ENCODE results near the gene DENND1A. TPM values are rescaled to one million over a fixed set of nuclear protein-coding genes. Genes with fewer than 3 reads are reported as not detected.
A peak's percentile ranks its signal among the peaks of the same experiment; 100 is the strongest.

The DENND1A gene
- total and polyA plus RNA-seq, 2 of the 13 experiments (the other 11 are each of a cell fraction or from before 2014, with no cell fraction given), result 14.8 to 30.1 TPM

DNA sequence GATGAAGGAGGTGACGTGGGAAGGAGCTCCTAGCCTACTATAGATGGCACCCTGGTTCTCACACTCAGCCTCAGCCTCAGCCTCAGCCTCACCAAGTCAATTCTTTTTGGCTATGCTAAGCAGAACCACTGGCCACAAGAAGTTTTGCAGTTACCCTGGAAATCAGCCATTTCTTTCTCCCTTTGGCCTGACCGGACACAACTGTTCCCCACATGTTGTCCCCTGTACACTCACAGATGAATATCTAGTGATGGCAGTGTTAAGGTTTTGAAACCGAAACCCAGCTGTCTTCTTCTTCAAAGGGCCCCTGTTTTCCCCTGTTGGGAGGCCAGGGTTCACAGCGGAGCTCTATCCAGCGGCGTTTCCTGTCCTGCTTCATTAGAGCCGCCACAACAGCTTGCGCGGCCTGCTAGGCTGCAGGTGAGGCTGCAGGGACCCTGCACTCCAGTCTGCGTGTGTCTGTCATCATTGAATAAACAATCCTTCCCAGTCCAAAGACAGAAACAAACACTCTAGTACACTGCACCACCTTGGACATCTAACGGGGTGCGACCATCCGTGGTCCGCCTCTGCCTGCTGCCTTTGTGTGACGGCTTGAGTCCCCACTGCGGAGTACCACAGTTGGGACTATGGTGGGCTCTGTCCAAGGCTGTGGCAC lies 250.5 kb downstream of the DENND1A start (continued):
- TF ChIP-seq HCFC1 (IDR thresholded peaks at IDR 0.05; ENCODE audit: low read depth, low read length) (no peak), JARID2 (CRISPR knock-in tag; IDR thresholded peaks at IDR 0.05; ENCODE audit: insufficient replicate concordance) (no peak), ZSCAN21 (CRISPR knock-in tag; IDR thresholded peaks at IDR 0.05; ENCODE audit: borderline replicate concordance) (0 out of 2 replicates have a peak, but pooled peaks have one; percentile 15), NFYB (CRISPR knock-in tag; IDR thresholded peaks at IDR 0.05) (no peak), ZNF343 (CRISPR knock-in tag; IDR thresholded peaks at IDR 0.05) (no peak), EHMT2 (IDR thresholded peaks at IDR 0.05; ENCODE audit: borderline replicate concordance, low read depth, low read length) (no peak), ZNF160 (CRISPR knock-in tag; IDR thresholded peaks at IDR 0.05) (no peak), GATA4 (IDR thresholded peaks at IDR 0.05; ENCODE audit: borderline replicate concordance, low read depth) (peak; percentile 63; the same call in 1 of the 2 replicates), HOXA5 (CRISPR knock-in tag; IDR thresholded peaks at IDR 0.05) (no peak), PCBP2 (optimal IDR thresholded peaks at IDR 0.05; ENCODE audit: low read depth, low read length, poor library complexity, severe bottlenecking) (no peak), ZNF777 (CRISPR knock-in tag; IDR thresholded peaks at IDR 0.05) (no peak), ZNF256 (CRISPR knock-in tag; conservative IDR thresholded peaks at IDR 0.05) (no peak), ZNF644 (CRISPR knock-in tag; IDR thresholded peaks at IDR 0.05; ENCODE audit: low read depth) (no peak), JUND (CRISPR knock-in tag; IDR thresholded peaks at IDR 0.05) (no peak), ZNF709 (CRISPR knock-in tag; IDR thresholded peaks at IDR 0.05) (no peak), MEF2D (CRISPR knock-in tag; IDR thresholded peaks at IDR 0.05) (peak; percentile 61; the same call in 1 of the 2 replicates), ZFP90 (CRISPR knock-in tag; IDR thresholded peaks at IDR 0.05; ENCODE audit: borderline replicate concordance) (no peak), ZNF430 (CRISPR knock-in tag; IDR thresholded peaks at IDR 0.05) (0 out of 2 replicates have a peak, but pooled peaks have one; percentile 50), PRMT3 (CRISPR knock-in tag; IDR thresholded peaks at IDR 0.05; ENCODE audit: borderline replicate concordance, low read depth) (no peak)
- TF ChIP-seq, protein P1, sequence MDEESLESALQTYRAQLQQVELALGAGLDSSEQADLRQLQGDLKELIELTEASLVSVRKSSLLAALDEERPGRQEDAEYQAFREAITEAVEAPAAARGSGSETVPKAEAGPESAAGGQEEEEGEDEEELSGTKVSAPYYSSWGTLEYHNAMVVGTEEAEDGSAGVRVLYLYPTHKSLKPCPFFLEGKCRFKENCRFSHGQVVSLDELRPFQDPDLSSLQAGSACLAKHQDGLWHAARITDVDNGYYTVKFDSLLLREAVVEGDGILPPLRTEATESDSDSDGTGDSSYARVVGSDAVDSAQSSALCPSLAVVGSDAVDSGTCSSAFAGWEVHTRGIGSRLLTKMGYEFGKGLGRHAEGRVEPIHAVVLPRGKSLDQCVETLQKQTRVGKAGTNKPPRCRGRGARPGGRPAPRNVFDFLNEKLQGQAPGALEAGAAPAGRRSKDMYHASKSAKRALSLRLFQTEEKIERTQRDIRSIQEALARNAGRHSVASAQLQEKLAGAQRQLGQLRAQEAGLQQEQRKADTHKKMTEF (CRISPR knock-in tag; IDR thresholded peaks at IDR 0.05), result 0 out of 2 replicates have a peak, but pooled peaks have one; percentile 16
- TF ChIP-seq, protein P2, sequence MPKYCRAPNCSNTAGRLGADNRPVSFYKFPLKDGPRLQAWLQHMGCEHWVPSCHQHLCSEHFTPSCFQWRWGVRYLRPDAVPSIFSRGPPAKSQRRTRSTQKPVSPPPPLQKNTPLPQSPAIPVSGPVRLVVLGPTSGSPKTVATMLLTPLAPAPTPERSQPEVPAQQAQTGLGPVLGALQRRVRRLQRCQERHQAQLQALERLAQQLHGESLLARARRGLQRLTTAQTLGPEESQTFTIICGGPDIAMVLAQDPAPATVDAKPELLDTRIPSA (CRISPR knock-in tag; IDR thresholded peaks at IDR 0.05; ENCODE audit: borderline replicate concordance), result no peak
- TF ChIP-seq, protein P3, sequence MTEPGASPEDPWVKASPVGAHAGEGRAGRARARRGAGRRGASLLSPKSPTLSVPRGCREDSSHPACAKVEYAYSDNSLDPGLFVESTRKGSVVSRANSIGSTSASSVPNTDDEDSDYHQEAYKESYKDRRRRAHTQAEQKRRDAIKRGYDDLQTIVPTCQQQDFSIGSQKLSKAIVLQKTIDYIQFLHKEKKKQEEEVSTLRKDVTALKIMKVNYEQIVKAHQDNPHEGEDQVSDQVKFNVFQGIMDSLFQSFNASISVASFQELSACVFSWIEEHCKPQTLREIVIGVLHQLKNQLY (CRISPR knock-in tag; IDR thresholded peaks at IDR 0.05), result peak; percentile 31; the same call in 1 of the 2 replicates
- TF ChIP-seq, protein P4, sequence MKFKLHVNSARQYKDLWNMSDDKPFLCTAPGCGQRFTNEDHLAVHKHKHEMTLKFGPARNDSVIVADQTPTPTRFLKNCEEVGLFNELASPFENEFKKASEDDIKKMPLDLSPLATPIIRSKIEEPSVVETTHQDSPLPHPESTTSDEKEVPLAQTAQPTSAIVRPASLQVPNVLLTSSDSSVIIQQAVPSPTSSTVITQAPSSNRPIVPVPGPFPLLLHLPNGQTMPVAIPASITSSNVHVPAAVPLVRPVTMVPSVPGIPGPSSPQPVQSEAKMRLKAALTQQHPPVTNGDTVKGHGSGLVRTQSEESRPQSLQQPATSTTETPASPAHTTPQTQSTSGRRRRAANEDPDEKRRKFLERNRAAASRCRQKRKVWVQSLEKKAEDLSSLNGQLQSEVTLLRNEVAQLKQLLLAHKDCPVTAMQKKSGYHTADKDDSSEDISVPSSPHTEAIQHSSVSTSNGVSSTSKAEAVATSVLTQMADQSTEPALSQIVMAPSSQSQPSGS (CRISPR knock-in tag; IDR thresholded peaks at IDR 0.05), result no peak; the same call in 1 of the 2 replicates
- TF ChIP-seq, protein P5, sequence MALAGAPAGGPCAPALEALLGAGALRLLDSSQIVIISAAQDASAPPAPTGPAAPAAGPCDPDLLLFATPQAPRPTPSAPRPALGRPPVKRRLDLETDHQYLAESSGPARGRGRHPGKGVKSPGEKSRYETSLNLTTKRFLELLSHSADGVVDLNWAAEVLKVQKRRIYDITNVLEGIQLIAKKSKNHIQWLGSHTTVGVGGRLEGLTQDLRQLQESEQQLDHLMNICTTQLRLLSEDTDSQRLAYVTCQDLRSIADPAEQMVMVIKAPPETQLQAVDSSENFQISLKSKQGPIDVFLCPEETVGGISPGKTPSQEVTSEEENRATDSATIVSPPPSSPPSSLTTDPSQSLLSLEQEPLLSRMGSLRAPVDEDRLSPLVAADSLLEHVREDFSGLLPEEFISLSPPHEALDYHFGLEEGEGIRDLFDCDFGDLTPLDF (CRISPR knock-in tag; IDR thresholded peaks at IDR 0.05), result no peak
- TF ChIP-seq, protein P6, sequence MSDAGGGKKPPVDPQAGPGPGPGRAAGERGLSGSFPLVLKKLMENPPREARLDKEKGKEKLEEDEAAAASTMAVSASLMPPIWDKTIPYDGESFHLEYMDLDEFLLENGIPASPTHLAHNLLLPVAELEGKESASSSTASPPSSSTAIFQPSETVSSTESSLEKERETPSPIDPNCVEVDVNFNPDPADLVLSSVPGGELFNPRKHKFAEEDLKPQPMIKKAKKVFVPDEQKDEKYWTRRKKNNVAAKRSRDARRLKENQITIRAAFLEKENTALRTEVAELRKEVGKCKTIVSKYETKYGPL (CRISPR knock-in tag; IDR thresholded peaks at IDR 0.05), result no peak
